HepG2 (cell line): ENCODE measurements around the gene BTBD3. TPM values are rescaled to one million over a fixed set of nuclear protein-coding genes. Genes with fewer than 3 reads are reported as not detected.

Source experiments
- ATAC-seq: fragments of 200-7000 bp; cut with Tn5 transposase; 3 replicates; pipeline ENCODE4 v1.9.1; 2020; ENCODE audit warnings: mild to moderate bottlenecking, moderate library complexity
- BruUV-seq: library from RNA; stranded (reverse); fragments of 400-500 nt; replicated peaks from 2 replicates; lab custom pipeline; 2021; lab: Mats Ljungman, UMichigan
- CTCF ChIA-PET: fragments of 300-600 bp; formaldehyde crosslinking; extraction: SDS; loops from one replicate; lab custom pipeline; 2021; ENCODE audit warnings: low total read pairs, inconsistent platforms, low intra/inter-chr PET ratio; lab: Yijun Ruan, JAX
- POLR2A ChIA-PET: fragments of 350-600 bp; sonication (Branson Sonifier 250); formaldehyde crosslinking; loops from one replicate; lab custom pipeline; 2020; ENCODE audit warnings: antibody characterized with exemption, inconsistent platforms; lab: Yijun Ruan, JAX
- DNase-seq: peaks from one replicate; pipeline ENCODE4 v3.0.0-alpha.2; 2015; ENCODE audit warnings: low spot score
- FAIRE-seq: peaks from 3 replicates; lab custom pipeline; 2011; peaks lifted over from hg19 to GRCh38; lab: Jason Lieb, UNC
- H2AFZ ChIP-seq: one replicate; pipeline ENCODE4 v1.6.1; 2011; ENCODE audit warnings: low read length, inconsistent platforms
- H3K27ac ChIP-seq: fragments of 300-600 bp; 3 replicates; pipeline ENCODE4 v1.8.0; 2011; ENCODE audit warnings: mixed run types, mild to moderate bottlenecking, mixed read lengths, low read length, inconsistent platforms; ENCODE audit not compliant: insufficient read depth; ENCODE audit errors: extremely low read length
- H3K27me3 ChIP-seq, 2 experiments: fragments of 200-600 bp in 1 of 2; 2 replicates in 1 of 2; 3 replicates in 1 of 2; pipeline versions ENCODE4 v1.6.0 to v1.8.0; 2011; ENCODE audit warnings: low read length in 2 of 2, mild to moderate bottlenecking in 2 of 2, moderate library complexity in 2 of 2, inconsistent platforms in 1 of 2; ENCODE audit not compliant: insufficient read depth in 2 of 2, control insufficient read depth in 1 of 2
- H3K36me3 ChIP-seq, 2 experiments: fragments of 200-600 bp in 1 of 2; replicated peaks in 1 of 2; 2 replicates in 1 of 2; 3 replicates in 1 of 2; pipeline versions ENCODE4 v1.5.1 to v1.8.0; 2011; ENCODE audit warnings: low read length in 2 of 2, inconsistent platforms in 1 of 2; ENCODE audit not compliant: insufficient read depth in 2 of 2, control insufficient read depth in 1 of 2
- H3K4me1 ChIP-seq: 2 replicates; pipeline ENCODE4 v1.5.1; 2012; ENCODE audit warnings: low read length, inconsistent platforms; ENCODE audit not compliant: insufficient read depth
- H3K4me2 ChIP-seq: 2 replicates; pipeline ENCODE4 v1.6.0; 2011; ENCODE audit warnings: low read depth, low read length, inconsistent platforms
- H3K4me3 ChIP-seq, 3 experiments: fragments of 200-600 bp in 1 of 3; sonication (generic), shearing (Covaris generic) in 1 of 3; replicated peaks in 1 of 3; 2 replicates each; pipeline ENCODE4 v1.5.1; 2011 to 2016; ENCODE audit warnings: low read length in 3 of 3, inconsistent platforms in 2 of 3, low read depth in 2 of 3, mild to moderate bottlenecking in 2 of 3, control low read depth in 1 of 3, mixed read lengths in 1 of 3; ENCODE audit not compliant: insufficient read depth in 1 of 3
- H3K79me2 ChIP-seq: one replicate; pipeline ENCODE4 v1.6.1; 2011; ENCODE audit warnings: low read length, inconsistent platforms; ENCODE audit not compliant: insufficient read depth
- H3K9ac ChIP-seq: 2 replicates; pipeline ENCODE4 v1.6.0; 2011; ENCODE audit warnings: mild to moderate bottlenecking, low read depth, low read length, inconsistent platforms; ENCODE audit not compliant: insufficient read depth
- H3K9me3 ChIP-seq: 2 replicates; pipeline ENCODE4 v1.5.1; 2012; ENCODE audit warnings: mild to moderate bottlenecking, low read length
- H4K20me1 ChIP-seq: 2 replicates; pipeline ENCODE4 v1.6.0; 2011; ENCODE audit warnings: inconsistent platforms, mild to moderate bottlenecking, low read length, moderate library complexity; ENCODE audit not compliant: insufficient read depth
- ATF1 ChIP-seq: IDR thresholded peaks from 2 replicates; pipeline ENCODE4 v1.6.1; 2016; ENCODE audit warnings: mild to moderate bottlenecking, control low read depth
- CCDC6 ChIP-seq: sonication (generic); formaldehyde crosslinking; IDR thresholded peaks from 2 replicates; pipeline ENCODE4 v1.8.1; 2022; ENCODE audit warnings: mild to moderate bottlenecking, missing genetic modification reagents, moderate library complexity
- FOXJ3 ChIP-seq: sonication (generic); formaldehyde crosslinking; IDR thresholded peaks from 2 replicates; pipeline ENCODE4 v1.4.0; 2020; ENCODE audit warnings: missing genetic modification reagents, mild to moderate bottlenecking, borderline replicate concordance
- MBD4 ChIP-seq: IDR thresholded peaks from 2 replicates; pipeline ENCODE4 v1.6.1; 2012; ENCODE audit warnings: low read length, inconsistent platforms, borderline replicate concordance
- NR3C1 ChIP-seq: sonication (generic); formaldehyde crosslinking; IDR thresholded peaks from 2 replicates; pipeline ENCODE4 v1.4.0; 2020; ENCODE audit warnings: missing genetic modification reagents
- POLR2G ChIP-seq: fragments of 200-400 bp; formaldehyde crosslinking; IDR thresholded peaks from 2 replicates; pipeline ENCODE4 v1.6.1; 2018; ENCODE audit warnings: mild to moderate bottlenecking, low read depth, low read length, moderate library complexity
- WGBS: methylation state at CpG from one replicate; pipeline ENCODE4 v1.1.6; 2017; ENCODE audit warnings: low lambda C conversion rate; 5-methylcytosine and 5-hydroxymethylcytosine counted together
- in situ Hi-C: cut with HindIII; loops from 2 replicates; pipeline ENCODE4 v1.10.0; 2017; ENCODE audit warnings: low pct_unique_long_range_greater_than_20kb; ENCODE audit not compliant: extremely low pct_ligation_motif_present
- intact Hi-C: fragments of 100-400 bp; cut with micrococcal nuclease; formaldehyde crosslinking; loops from one replicate; pipeline ENCODE4 v1.10.0; 2022; ENCODE audit not compliant: unreplicated experiment
- polyA plus RNA-seq, 8 experiments: library from polyadenylated mRNA; depleted of rRNA in 3 of 8; stranded (reverse) in 7 of 8; unstranded in 1 of 8; fragments of >200 nt; fragmentation: Illumina TruSeq in 4 of 8; extraction: Trizol in 4 of 8; gene quantifications; 2 replicates each; pipeline versions ENCODE4 v1.2.1 to v1.2.3, GENCODE V29; 2011 to 2016; ENCODE audit warnings: low read depth in 4 of 8, missing spikeins in 1 of 8, mixed read lengths in 1 of 8; ENCODE audit not compliant: insufficient read depth in 1 of 8
- total RNA-seq, 5 experiments: library from RNA; depleted of rRNA; stranded (reverse); fragments of >200 nt; fragmentation: Illumina TruSeq; extraction: Trizol; gene quantifications; 2 replicates each; pipeline ENCODE4 v1.2.3, GENCODE V29; 2016; ENCODE audit warnings: low read depth in 1 of 5
- TF ChIP-seq, protein P1 (sequence below): IDR thresholded peaks from 2 replicates; pipeline ENCODE4 v1.6.1; 2016
- TF ChIP-seq, protein P2 (sequence below): sonication (generic); formaldehyde crosslinking; IDR thresholded peaks from 2 replicates; pipeline ENCODE4 v1.5.1; 2020; ENCODE audit warnings: mild to moderate bottlenecking, missing genetic modification reagents, moderate library complexity
- TF ChIP-seq, protein P3 (sequence below): sonication (generic); formaldehyde crosslinking; IDR thresholded peaks from 2 replicates; pipeline ENCODE4 v1.5.0; 2020; ENCODE audit warnings: mild to moderate bottlenecking, missing genetic modification reagents, borderline replicate concordance

BTBD3 gene
- total and polyA plus RNA-seq, 2 of the 13 experiments (the other 11 are each of a cell fraction or from before 2014, with no cell fraction given): 32.2 to 41.8 TPM

DNA sequence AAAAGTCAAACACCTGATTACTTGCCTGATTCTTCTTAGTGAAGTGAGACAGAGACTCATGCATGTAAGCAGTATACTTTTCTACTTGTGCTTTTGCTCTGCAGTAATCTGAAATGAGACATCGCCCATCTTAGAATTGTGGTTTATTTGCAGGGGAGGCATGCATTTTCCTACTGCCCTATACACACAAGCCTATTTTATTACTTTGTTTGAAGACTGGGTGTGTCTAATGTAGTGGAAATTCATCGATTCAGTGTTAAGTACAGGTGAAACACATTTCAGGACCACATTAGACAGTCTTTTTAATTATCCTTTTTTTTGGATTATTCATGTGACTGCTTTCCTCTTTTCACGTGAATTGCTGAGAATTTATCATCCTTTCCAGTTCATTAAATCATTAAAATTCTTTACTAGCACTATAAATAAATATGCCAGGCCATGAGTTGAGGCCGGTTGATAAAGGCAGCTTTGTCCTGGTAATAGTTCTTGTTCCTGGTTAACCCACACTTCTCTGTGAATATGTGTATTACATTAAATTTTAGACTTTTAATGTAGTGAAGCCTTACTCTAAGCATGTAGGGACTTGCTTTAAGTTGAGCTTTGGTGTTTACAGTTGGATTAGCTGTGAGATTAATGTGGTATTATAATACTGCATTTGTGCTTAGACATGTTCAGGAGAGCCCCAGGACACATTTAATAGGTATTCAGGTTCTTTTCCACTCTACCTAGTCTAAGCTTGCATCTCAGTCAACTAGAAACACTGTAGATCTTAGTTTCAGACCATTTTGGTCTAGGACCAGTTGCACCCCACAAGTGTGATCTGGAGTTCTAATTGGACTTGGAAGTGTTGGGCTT lies 10.8 kb upstream of the BTBD3 start:
- Histone ChIP-seq H3K9me3 (no peaks in the 10 kb centered on the region), H3K27me3 (no peaks in the 10 kb centered on the region), H3K4me2 (no peak overlapping the region), H3K4me1 (peaks cover 13% of the 10 kb centered on the region), H3K9ac (no peak overlapping the region), H4K20me1 (no peaks in the 10 kb centered on the region), H3K79me2 (peaks cover 86% of the 10 kb centered on the region), H3K4me3 (no peak overlapping the region), H3K36me3 (no peaks in the 10 kb centered on the region), H3K27ac (no peak overlapping the region), H2AFZ (no peak overlapping the region)
- 99% methylated on average over 4 of the region's 4 CpGs for WGBS
- ATAC-seq: no peak
- no TSS peak for BruUV-seq
- POLR2A ChIA-PET: no interaction called here
- no peak for FAIRE-seq
- intact Hi-C loops (no loop called here), in situ Hi-C loops (no loop called here)
- CTCF ChIA-PET: no interaction called here
- no peak for DNase-seq
- TF ChIP-seq ATF1 (CRISPR knock-in tag) (0 out of 2 replicates have a peak, but pooled peaks have one; percentile 26), FOXJ3 (CRISPR knock-in tag) (no peak)

DNA sequence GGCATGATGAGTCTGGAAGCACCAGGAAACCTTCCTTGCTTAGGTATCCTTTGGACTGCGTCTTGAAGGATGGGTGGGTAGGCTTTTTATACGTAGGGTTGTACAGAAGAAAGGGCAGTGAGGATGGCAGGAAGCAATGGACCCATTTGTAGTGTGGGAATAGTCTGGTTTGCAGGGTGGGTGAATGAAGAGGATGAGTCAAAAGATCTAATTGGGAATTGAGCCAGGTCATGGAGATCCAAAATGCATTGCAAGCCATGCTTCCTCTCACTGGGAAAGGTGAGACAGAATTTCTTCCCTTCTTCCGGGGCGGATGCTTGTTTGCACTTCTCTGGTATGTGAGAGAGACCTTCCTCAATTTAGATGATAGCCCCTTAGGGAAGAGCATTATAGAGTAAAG lies 10.1 kb upstream of the BTBD3 start:
- over 99% methylated on average over 4 of the region's 4 CpGs for WGBS
- ChIA-PET CTCF (no interaction called here), POLR2A (no interaction called here)
- in situ Hi-C loops (no loop called here), intact Hi-C loops (no loop called here)
- no peak overlapping the region for H3K27ac ChIP-seq
- BruUV-seq: no TSS peak
- H3K4me1 ChIP-seq: peaks cover 21% of the 10 kb centered on the region
- peaks cover 87% of the 10 kb centered on the region for H3K79me2 ChIP-seq
- DNase-seq (no peak), FAIRE-seq (no peak), ATAC-seq (no peak)
- no peak overlapping the region for H2AFZ ChIP-seq
- H3K9me3 ChIP-seq: no peaks in the 10 kb centered on the region
- H3K36me3 ChIP-seq: no peaks in the 10 kb centered on the region
- no peak overlapping the region for H3K4me2 ChIP-seq
- no peak overlapping the region for H3K9ac ChIP-seq
- peaks cover 6% of the 10 kb centered on the region; the same call in 1 of the 2 replicates for H4K20me1 ChIP-seq
- no peaks in the 10 kb centered on the region for H3K27me3 ChIP-seq
- H3K4me3 ChIP-seq: no peak overlapping the region
- TF ChIP-seq, protein P1, sequence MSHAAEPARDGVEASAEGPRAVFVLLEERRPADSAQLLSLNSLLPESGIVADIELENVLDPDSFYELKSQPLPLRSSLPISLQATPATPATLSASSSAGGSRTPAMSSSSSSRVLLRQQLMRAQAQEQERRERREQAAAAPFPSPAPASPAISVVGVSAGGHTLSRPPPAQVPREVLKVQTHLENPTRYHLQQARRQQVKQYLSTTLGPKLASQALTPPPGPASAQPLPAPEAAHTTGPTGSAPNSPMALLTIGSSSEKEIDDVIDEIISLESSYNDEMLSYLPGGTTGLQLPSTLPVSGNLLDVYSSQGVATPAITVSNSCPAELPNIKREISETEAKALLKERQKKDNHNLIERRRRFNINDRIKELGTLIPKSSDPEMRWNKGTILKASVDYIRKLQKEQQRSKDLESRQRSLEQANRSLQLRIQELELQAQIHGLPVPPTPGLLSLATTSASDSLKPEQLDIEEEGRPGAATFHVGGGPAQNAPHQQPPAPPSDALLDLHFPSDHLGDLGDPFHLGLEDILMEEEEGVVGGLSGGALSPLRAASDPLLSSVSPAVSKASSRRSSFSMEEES (CRISPR knock-in tag): no peak
- TF ChIP-seq MBD4: no peak
- TF ChIP-seq, protein P2, sequence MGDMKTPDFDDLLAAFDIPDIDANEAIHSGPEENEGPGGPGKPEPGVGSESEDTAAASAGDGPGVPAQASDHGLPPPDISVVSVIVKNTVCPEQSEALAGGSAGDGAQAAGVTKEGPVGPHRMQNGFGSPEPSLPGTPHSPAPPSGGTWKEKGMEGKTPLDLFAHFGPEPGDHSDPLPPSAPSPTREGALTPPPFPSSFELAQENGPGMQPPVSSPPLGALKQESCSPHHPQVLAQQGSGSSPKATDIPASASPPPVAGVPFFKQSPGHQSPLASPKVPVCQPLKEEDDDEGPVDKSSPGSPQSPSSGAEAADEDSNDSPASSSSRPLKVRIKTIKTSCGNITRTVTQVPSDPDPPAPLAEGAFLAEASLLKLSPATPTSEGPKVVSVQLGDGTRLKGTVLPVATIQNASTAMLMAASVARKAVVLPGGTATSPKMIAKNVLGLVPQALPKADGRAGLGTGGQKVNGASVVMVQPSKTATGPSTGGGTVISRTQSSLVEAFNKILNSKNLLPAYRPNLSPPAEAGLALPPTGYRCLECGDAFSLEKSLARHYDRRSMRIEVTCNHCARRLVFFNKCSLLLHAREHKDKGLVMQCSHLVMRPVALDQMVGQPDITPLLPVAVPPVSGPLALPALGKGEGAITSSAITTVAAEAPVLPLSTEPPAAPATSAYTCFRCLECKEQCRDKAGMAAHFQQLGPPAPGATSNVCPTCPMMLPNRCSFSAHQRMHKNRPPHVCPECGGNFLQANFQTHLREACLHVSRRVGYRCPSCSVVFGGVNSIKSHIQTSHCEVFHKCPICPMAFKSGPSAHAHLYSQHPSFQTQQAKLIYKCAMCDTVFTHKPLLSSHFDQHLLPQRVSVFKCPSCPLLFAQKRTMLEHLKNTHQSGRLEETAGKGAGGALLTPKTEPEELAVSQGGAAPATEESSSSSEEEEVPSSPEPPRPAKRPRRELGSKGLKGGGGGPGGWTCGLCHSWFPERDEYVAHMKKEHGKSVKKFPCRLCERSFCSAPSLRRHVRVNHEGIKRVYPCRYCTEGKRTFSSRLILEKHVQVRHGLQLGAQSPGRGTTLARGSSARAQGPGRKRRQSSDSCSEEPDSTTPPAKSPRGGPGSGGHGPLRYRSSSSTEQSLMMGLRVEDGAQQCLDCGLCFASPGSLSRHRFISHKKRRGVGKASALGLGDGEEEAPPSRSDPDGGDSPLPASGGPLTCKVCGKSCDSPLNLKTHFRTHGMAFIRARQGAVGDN (CRISPR knock-in tag): no peak
- TF ChIP-seq, protein P3, sequence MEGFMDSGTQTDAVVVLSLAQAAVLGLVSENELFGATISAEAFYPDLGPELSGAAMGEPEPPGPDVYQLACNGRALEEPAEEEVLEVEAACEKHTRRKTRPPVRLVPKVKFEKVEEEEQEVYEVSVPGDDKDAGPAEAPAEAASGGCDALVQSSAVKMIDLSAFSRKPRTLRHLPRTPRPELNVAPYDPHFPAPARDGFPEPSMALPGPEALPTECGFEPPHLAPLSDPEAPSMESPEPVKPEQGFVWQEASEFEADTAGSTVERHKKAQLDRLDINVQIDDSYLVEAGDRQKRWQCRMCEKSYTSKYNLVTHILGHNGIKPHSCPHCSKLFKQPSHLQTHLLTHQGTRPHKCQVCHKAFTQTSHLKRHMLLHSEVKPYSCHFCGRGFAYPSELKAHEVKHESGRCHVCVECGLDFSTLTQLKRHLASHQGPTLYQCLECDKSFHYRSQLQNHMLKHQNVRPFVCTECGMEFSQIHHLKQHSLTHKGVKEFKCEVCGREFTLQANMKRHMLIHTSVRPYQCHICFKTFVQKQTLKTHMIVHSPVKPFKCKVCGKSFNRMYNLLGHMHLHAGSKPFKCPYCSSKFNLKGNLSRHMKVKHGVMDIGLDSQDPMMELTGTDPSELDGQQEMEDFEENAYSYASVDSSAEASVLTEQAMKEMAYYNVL (CRISPR knock-in tag): no peak
- TF ChIP-seq NR3C1 (CRISPR knock-in tag): no peak
- no peak for TF ChIP-seq POLR2G
- no peak for TF ChIP-seq CCDC6 (CRISPR knock-in tag)
